Globus pallidus (tissue), 1 donor: ENCODE measurements around the gene ADNP2.

Experiments used
- DNase-seq: peaks from one replicate; pipeline ENCODE4 v3.0.0-alpha.2; 2015; ENCODE audit warnings: low spot score

Gene ADNP2

GRCh38 chr18:80188643-80189530 lies 79.8 kb downstream of the ADNP2 start:
- no peak for DNase-seq

GRCh38 chr18:80189531-80189865 lies 80.4 kb downstream of the ADNP2 start:
- DNase-seq: no peak
